CD1c-positive myeloid dendritic cell (primary cell): ENCODE results near the gene FBP1.
A peak's percentile ranks its signal among the peaks of the same experiment; 100 is the strongest.
"Not testable (repeated sequence)": the region's sequence is repeated elsewhere in the genome, so short reads cannot be mapped to it uniquely, and the experiment has no call there.

ENCODE experiments used
- DNase-seq: peaks from one replicate; pipeline ENCODE4 v3.0.0-alpha.2; 2016; ENCODE audit errors: extremely low spot score

The FBP1 gene

GRCh38 chr9:94577036-94577435 is 62.3 kb downstream of the FBP1 start:
- no peak for DNase-seq

- peak; percentile 40 for DNase-seq
Observed at GRCh38 chr9:94576131-94576530, 63.2 kb downstream of the FBP1 start.

- DNase-seq = no peak
Observed at GRCh38 chr9:94568972-94569712, 70.2 kb downstream of the FBP1 start.

- no peak for DNase-seq
Observed at GRCh38 chr9:94568250-94568889, 70.9 kb downstream of the FBP1 start.

- DNase-seq = no peak
Observed at GRCh38 chr9:94567271-94567670, 72.0 kb downstream of the FBP1 start.

GRCh38 chr9:94566550-94566949 is 72.8 kb downstream of the FBP1 start:
- DNase-seq = no peak

- DNase-seq = not testable (repeated sequence)
Observed at GRCh38 chr9:94564279-94564678, 75.0 kb downstream of the FBP1 start.

- no peak for DNase-seq
Observed at GRCh38 chr9:94563548-94563947, 75.8 kb downstream of the FBP1 start.

GRCh38 chr9:94560237-94560636 is 79.1 kb downstream of the FBP1 start:
- no peak for DNase-seq

- no peak for DNase-seq
Observed at GRCh38 chr9:94557376-94557775, 81.9 kb downstream of the FBP1 start.

- peak; percentile 38 for DNase-seq
Observed at GRCh38 chr9:94554439-94555331, 84.6 kb downstream of the FBP1 start, which contains the start of gene PCAT7. Gene PCAT7, plus strand, starts transcription at chr9:94555083.

- no peak for DNase-seq
Observed at GRCh38 chr9:94554078-94554438, 85.3 kb downstream of the FBP1 start.
